ENCODE measurements around the gene GSG1L. TPM values are rescaled to one million over a fixed set of nuclear protein-coding genes. Genes with fewer than 3 reads are reported as not detected.

Gene GSG1L
- total RNA-seq, 2 experiments from 2014 or later: not detected

DNA sequence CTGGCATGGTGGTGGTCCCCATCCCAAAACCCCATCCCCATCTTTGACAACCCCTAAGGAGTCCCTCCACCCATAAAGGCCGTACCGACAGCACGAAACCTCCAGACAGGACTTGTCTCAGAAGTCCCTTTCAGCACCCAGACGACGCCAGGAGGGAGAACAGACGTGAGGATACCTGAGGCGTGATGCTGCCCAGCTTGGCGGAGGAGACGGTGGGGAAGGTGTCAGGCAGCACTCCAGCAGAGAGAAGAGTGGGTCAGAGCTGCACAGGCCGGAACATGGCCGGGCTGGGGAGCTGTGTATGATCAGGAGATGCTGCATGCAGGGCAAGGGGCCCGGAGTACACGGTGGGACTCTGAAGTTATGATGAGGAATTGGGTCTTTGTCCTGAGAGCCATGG, 244.2 kb downstream of the GSG1L start:
- DNase-seq (no peak), ATAC-seq (no peak)
- H3K9me3 Mint-ChIP-seq: no peaks in the 10 kb centered on the region
- no peaks in the 10 kb centered on the region for H3K4me1 Mint-ChIP-seq (ENCODE audit: low read depth)
- H3K4me3 Mint-ChIP-seq: no peak overlapping the region
- H3K36me3 Mint-ChIP-seq (ENCODE audit: low read depth): no peaks in the 10 kb centered on the region
- peaks cover 8% of the 10 kb centered on the region for H3K27me3 Mint-ChIP-seq
- POLR2A ChIA-PET: interaction anchor here (0.5 kb wide), 1 partner anchor 20 kb away, joined by 3 read pairs; no protein-coding TSS in a partner anchor
- CTCF ChIA-PET: no interaction called here
- H3K27ac Mint-ChIP-seq: no peak overlapping the region
- TF ChIP-seq, protein P1, sequence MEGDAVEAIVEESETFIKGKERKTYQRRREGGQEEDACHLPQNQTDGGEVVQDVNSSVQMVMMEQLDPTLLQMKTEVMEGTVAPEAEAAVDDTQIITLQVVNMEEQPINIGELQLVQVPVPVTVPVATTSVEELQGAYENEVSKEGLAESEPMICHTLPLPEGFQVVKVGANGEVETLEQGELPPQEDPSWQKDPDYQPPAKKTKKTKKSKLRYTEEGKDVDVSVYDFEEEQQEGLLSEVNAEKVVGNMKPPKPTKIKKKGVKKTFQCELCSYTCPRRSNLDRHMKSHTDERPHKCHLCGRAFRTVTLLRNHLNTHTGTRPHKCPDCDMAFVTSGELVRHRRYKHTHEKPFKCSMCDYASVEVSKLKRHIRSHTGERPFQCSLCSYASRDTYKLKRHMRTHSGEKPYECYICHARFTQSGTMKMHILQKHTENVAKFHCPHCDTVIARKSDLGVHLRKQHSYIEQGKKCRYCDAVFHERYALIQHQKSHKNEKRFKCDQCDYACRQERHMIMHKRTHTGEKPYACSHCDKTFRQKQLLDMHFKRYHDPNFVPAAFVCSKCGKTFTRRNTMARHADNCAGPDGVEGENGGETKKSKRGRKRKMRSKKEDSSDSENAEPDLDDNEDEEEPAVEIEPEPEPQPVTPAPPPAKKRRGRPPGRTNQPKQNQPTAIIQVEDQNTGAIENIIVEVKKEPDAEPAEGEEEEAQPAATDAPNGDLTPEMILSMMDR (IDR thresholded peaks at IDR 0.05): no peak
- intact Hi-C loops (cut with micrococcal nuclease): no loop called here

DNA sequence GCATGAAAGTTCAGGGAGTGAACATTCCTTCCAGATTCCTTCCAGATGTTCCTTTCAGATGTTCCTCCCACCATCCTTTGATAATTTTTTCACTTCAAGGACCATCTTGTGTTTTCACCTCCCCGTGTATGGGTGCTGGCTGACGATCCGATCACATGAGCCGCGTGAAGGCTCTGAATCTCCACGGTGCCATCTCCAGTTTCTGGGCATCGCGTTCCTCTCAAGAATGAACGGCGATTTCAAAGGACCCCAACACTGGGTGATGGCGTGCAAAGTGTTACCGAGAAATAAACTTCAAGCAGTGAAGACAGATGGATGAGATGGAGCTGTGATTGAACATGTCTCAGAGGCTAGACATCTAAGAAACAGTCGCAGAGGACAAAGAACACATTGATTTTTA, 245.3 kb downstream of the GSG1L start:
- Mint-ChIP-seq H3K9me3 (no peaks in the 10 kb centered on the region), H3K4me3 (no peak overlapping the region), H3K36me3 (ENCODE audit: low read depth) (no peaks in the 10 kb centered on the region), H3K27me3 (peaks cover 11% of the 10 kb centered on the region), H3K4me1 (ENCODE audit: low read depth) (no peaks in the 10 kb centered on the region), H3K27ac (no peak overlapping the region)
- CTCF ChIA-PET: no interaction called here
- intact Hi-C loops (cut with micrococcal nuclease): no loop called here
- TF ChIP-seq, protein P1 (IDR thresholded peaks at IDR 0.05): no peak
- ATAC-seq: no peak
- no peak for DNase-seq
- POLR2A ChIA-PET: no interaction called here

DNA sequence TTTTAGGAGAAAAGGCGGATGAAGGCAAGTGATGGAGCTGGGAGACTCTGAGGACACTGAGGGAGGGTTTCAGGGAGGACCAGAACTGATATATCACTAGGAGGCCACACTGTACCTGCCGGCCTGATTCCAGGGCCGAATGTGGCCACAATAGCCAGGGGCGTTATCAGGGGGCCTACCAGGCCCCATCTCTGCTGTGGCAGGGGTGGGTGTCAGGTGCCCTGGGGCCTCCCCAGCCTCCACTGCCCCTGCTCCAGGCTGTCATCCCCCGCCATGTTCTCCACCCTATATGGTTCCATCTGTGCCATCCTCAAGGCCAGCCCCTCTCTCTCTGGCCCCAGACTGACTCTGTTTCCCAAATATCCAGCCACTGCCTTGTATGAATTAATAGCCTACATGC, 246.5 kb downstream of the GSG1L start:
- CTCF ChIA-PET: no interaction called here
- H3K4me3 Mint-ChIP-seq: no peak overlapping the region
- ATAC-seq (no peak), DNase-seq (no peak)
- H3K36me3 Mint-ChIP-seq (ENCODE audit: low read depth): no peaks in the 10 kb centered on the region
- POLR2A ChIA-PET: no interaction called here
- H3K27me3 Mint-ChIP-seq: peaks cover 12% of the 10 kb centered on the region
- intact Hi-C loops (cut with micrococcal nuclease): no loop called here
- H3K27ac Mint-ChIP-seq: no peak overlapping the region
- TF ChIP-seq, protein P1 (IDR thresholded peaks at IDR 0.05): no peak
- no peaks in the 10 kb centered on the region for H3K4me1 Mint-ChIP-seq (ENCODE audit: low read depth)
- H3K9me3 Mint-ChIP-seq: no peaks in the 10 kb centered on the region

DNA sequence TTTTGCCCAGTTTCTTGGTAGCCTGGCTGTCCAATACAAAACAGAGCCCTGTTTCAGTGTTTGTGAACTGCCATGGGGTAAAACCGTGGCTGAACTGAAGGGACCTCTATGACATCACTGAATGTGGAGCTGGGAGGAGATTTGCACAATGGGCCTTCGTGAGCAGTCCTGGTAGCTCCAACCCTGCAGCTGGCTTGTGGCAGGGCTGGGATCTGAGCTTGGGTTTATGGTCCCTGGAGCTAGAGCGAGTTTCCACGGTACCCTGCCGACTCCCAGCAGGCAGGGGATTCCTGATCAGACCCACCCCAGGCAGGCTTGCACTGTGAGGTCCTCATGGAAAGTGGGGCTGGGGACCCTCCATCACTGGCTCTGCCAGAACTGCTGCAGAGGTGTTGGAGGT, 247.0 kb downstream of the GSG1L start:
- DNase-seq (no peak), ATAC-seq (no peak)
- Mint-ChIP-seq H3K9me3 (no peaks in the 10 kb centered on the region), H3K27ac (no peak overlapping the region), H3K27me3 (peaks cover 12% of the 10 kb centered on the region), H3K4me1 (ENCODE audit: low read depth) (no peaks in the 10 kb centered on the region), H3K36me3 (ENCODE audit: low read depth) (no peaks in the 10 kb centered on the region), H3K4me3 (no peak overlapping the region)
- intact Hi-C loops (cut with micrococcal nuclease): no loop called here
- ChIA-PET POLR2A (interaction anchor here (1.0 kb wide), 1 partner anchor 32 kb away, joined by 4 read pairs; no protein-coding TSS in a partner anchor), CTCF (no interaction called here)
- TF ChIP-seq, protein P1 (IDR thresholded peaks at IDR 0.05): no peak

DNA sequence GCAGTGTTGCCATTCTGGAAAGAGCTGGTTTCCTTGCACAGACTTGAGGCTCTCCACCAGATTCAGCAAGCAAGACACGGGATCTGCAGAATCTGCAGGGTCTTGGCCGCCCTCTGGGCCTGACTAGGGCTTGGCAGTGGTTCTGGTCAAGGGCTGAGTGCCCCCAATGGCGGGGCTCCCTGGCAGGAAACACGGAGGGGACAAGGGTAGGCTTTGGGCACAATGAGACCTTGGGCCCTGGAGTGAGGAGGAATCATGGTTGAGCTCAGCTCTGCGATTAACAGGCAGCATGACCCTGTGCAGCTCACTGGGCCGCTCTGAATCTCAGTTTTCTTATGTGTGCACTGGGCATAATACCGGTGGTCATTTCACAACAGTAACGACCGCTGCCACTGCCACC, 249.9 kb downstream of the GSG1L start:
- DNase-seq (no peak), ATAC-seq (no peak)
- TF ChIP-seq, protein P1 (IDR thresholded peaks at IDR 0.05): no peak
- peaks cover 12% of the 10 kb centered on the region for H3K27me3 Mint-ChIP-seq
- no peak overlapping the region for H3K4me3 Mint-ChIP-seq
- ChIA-PET POLR2A (no interaction called here), CTCF (no interaction called here)
- intact Hi-C loops (cut with micrococcal nuclease): no loop called here
- no peaks in the 10 kb centered on the region for H3K36me3 Mint-ChIP-seq (ENCODE audit: low read depth)
- H3K9me3 Mint-ChIP-seq: no peaks in the 10 kb centered on the region
- no peak overlapping the region for H3K27ac Mint-ChIP-seq
- H3K4me1 Mint-ChIP-seq (ENCODE audit: low read depth): no peaks in the 10 kb centered on the region

Data from activated CD8-positive, alpha-beta T cell treated with anti-CD3 and anti-CD28 coated beads for 36 hours (primary cell).